GM11168 (cell line): ENCODE measurements around the gene LGALS1.

Source experiments
- in situ Hi-C: fragments of 300-500 bp; cut with MboI; formaldehyde crosslinking; loops from one replicate; pipeline ENCODE4 v1.12.0; 2022; ENCODE audit warnings: low sequenced_read_pairs; ENCODE audit not compliant: unreplicated experiment

The LGALS1 gene

GRCh38 chr22:37659897-37660708 is 15.3 kb upstream of the LGALS1 start:
- in situ Hi-C loops: no loop called here

GRCh38 chr22:37660709-37661045 is 14.8 kb upstream of the LGALS1 start:
- in situ Hi-C loops: no loop called here

- in situ Hi-C loops: no loop called here
These were observed 14.1 kb upstream of the LGALS1 start for GRCh38 chr22:37661160-37661924.

DNA sequence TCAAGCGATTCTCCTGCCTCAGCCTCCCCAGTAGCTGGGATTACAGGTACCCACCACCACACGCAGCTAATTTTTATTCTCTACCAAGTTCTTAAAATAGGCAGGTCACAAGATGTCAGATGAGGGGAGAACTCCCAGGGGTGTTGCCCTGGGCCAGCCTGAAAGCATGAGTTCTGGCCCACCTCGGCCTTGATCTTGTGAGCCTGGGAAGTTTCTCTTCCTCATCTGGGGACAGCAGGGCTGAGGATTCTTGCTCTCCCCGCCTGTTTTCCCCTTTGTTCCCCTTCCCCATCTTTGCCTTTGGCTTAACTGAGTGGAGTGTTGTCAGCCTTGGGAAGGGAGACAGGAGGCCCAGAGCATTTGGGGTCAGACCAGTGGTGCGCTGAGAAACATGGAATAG is 13.4 kb upstream of the LGALS1 start:
- in situ Hi-C loops: no loop called here

DNA sequence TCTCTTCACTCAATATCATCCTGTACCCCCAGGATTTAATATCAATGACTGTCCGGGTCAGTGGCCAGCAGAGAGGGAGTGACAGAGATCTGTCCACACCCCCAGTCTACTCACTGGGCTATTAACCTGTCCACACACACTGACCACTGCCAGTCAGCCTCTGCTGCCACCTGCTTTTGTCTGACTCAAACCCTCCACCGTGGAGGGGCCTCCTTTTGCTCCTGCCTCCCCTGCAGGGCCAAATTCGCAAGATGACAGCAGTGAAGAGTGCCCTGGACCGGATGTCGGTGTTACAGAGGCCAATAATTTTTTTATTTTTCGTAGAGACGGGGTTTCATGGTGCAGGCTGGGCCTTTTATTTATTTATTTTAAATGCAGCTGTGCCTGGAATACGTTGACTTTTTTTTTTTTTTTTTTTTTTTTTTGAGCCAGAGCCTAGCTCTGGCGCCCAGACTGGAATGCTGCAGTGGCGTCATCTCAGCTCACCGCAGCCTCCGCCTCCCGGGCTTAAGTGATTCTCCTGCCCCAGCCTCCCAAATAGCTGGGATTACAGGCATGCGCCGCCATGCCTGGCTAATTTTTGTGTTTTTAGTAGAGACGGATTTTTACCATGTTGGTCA is 11.8 kb upstream of the LGALS1 start:
- in situ Hi-C loops: no loop called here

GRCh38 chr22:37664249-37665101 is 11.0 kb upstream of the LGALS1 start:
- in situ Hi-C loops: no loop called here

GRCh38 chr22:37665487-37665886 is 9.9 kb upstream of the LGALS1 start:
- in situ Hi-C loops: no loop called here

DNA sequence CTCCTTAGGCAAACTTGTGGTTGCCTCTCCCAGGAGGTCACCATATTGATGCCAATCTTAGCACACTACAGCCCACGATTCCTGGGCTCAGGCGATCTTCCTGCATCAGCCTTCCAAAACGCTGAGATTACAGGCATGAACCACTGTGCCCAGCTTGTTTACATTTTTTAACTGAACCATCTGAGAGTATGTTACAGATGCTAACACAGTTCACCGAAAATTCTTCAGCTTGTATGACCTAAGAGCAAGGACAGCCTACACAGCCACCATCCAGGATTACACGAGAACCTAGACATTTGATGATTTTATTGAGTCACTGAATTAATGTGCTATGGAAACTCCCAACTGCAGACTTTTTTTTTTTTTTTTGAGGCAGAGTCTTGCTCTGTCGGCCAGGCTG is 5.8 kb upstream of the LGALS1 start:
- in situ Hi-C loops: no loop called here

DNA sequence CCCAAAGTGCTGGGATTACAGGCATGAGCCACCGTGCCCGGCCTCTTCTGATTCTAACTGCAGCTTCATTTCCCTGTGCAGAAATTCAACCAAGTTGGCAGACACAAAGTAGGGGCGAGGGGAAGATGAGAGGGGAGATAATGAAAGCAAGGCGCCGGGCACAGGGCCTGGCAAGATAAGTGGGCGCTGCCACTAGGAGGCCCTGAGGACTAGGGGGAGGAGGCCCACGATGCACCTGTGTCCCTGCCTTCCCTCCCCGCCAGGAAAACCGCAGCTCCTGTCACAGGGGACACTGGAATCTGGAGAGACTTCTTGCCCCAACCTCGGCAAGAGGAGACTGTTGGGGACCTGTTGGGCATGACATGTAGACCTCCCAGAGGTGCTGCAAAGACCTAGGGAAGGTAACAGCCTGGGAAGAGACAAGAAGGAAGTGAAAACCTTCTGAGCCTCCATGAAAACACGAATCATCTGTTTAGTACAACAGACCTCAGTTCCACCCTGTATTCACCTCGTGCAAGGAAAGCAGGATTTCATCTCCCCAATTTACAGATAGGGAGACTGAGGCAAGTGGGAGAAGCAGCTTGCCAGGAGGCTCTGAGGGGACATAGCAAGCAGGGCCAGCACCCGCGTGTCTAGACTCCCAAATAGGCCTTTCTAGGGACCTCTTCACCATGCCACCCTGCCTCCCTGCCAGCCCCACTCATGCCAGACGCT is 3.1 kb upstream of the LGALS1 start:
- in situ Hi-C loops: no loop called here

- in situ Hi-C loops: no loop called here
These were observed 2.4 kb upstream of the LGALS1 start for GRCh38 chr22:37672920-37673455.

GRCh38 chr22:37674248-37674647 is 1.2 kb upstream of the LGALS1 start:
- in situ Hi-C loops: no loop called here

- in situ Hi-C loops: no loop called here
These were observed 697 bp downstream of the LGALS1 start for GRCh38 chr22:37675930-37676735.

- in situ Hi-C loops: no loop called here
These were observed 1.5 kb downstream of the LGALS1 start for GRCh38 chr22:37676736-37677492.

DNA sequence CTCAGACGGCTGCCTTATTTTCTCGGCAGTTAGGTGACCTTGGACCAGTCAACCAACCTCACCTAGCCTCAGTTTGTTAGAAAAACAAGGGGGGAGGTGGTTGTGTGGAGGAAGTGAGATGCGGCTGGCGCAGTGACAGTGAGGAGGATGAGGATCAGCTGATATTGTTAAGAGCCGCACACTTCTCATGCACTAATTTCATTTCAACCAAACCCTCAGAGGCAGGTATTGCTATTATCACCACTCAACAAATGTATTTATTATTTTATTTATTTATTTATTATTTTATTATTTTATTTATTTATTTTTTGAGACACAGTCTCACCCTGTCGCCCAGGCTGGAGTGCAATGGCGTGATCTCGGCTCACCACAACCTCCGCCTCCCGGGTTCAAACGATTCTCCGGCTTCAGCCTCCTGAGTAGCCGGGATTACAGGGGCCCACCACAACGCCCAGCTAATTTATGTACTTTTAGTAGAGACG is 2.1 kb downstream of the LGALS1 start:
- in situ Hi-C loops: no loop called here

GRCh38 chr22:37678372-37678771 is 2.9 kb downstream of the LGALS1 start:
- in situ Hi-C loops: no loop called here

- in situ Hi-C loops: loop anchor here (10.0 kb wide), 1 partner anchor 55 kb away; no protein-coding TSS in a partner anchor
These were observed 4.2 kb downstream of the LGALS1 start for GRCh38 chr22:37679670-37680069.

GRCh38 chr22:37680191-37680851 is 4.9 kb downstream of the LGALS1 start:
- in situ Hi-C loops: loop anchor here (10.0 kb wide), 1 partner anchor 56 kb away; no protein-coding TSS in a partner anchor
